GM12892 (cell line): ENCODE data around the gene YARS1.
"Not testable (repeated sequence)": the region's sequence is repeated elsewhere in the genome, so short reads cannot be mapped to it uniquely, and the experiment has no call there.

Experiments
- DNase-seq: peaks from one replicate; pipeline ENCODE4 v3.0.0; 2011; ENCODE audit not compliant: insufficient read length
- FAIRE-seq: peaks from 2 replicates; lab custom pipeline; 2011; peaks lifted over from hg19 to GRCh38; lab: Jason Lieb, UNC
- POLR2A ChIP-seq: IDR thresholded peaks from 2 replicates; pipeline ENCODE4 v1.6.1; 2011; ENCODE audit warnings: low read depth, low read length, control low read depth
- POLR2AphosphoS5 ChIP-seq: IDR thresholded peaks from 2 replicates; pipeline ENCODE4 v1.6.1; 2011; ENCODE audit warnings: low read depth, low read length, control low read depth
- TAF1 ChIP-seq: IDR thresholded peaks from 2 replicates; pipeline ENCODE4 v1.6.1; 2011; ENCODE audit warnings: low read depth, mild to moderate bottlenecking, control low read depth, low read length, borderline replicate concordance

Gene YARS1

DNA sequence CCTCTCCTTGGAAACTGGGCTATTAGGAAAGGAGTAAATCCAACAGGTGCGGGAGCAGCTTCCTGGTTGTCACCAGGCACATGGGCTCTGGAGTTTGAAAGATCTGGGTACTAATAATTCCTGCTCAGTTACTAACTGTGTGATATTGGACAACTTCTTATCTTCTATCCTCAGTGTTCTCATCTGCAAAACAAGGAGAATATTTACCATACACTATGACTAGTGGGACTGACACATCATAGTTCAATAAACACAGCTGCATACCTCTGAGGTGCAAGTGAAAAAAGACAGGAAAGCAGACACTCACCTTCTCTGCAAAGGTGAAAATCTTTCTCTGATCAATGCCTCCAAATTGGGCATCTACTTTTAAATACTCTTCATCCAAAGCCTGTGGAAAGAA lies 19.7 kb downstream of the YARS1 start:
- TF ChIP-seq POLR2AphosphoS5 (no peak), POLR2A (no peak), TAF1 (no peak)
- no peak for DNase-seq
- FAIRE-seq = no peak

DNA sequence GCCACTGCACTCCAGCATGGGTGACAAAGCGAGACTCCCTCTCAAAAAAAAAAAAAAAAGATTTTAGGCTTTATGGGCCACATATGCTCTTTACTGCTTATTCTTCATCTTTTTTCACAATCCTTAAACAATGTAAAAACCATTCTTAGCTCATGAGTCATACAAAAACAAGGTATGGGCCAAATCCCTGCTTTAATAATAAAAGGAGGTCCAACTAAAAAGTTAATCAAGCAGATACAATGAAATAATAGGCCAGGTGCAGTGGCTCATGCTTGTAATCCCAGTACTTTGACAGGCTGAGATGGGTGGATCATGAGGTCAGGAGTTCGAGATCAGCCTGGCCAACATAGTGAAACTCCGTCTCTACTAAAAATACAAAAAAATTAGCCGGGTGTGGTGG lies 21.4 kb downstream of the YARS1 start:
- FAIRE-seq, DNase-seq: not testable (repeated sequence)

DNA sequence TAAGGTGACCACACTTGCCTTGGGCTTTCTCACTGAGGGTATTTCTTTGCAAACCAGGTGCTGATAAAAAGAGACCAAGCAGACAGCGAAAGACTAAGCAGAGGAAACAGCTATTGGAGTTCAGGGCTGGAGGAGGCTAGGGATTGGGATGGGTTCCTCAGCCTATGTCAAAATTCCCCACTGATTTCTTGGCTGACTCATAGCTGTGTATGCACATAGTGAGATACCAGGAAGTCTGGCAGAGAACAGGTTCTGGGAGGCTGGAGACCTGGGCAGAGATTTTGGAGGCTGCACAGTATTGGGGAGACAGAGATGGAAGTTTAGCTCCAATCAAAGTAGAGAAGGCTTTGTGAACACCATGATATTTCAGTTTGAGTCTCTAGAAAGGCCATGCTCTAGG lies 25.3 kb downstream of the YARS1 start:
- TF ChIP-seq TAF1 (no peak), POLR2A (no peak), POLR2AphosphoS5 (no peak)
- FAIRE-seq (no peak), DNase-seq (no peak)

DNA sequence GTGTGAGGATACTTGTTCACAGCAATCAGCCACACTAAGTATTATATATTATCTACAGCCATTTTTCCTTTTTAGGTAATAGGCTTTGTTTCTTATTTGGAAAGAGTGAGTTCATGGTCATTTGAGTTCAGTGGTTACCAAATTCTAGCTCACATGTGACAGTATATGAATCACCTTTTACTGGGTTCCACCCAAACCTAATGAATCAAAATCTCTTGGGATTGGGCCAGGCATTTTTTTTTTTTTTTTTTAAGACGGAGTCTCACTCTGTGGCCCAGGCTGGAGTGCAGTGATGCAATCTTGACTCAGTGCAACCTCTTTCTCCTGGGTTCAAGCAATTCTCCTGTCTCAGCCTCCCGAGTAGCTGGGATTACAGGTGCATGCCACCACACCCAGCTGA lies 27.8 kb downstream of the YARS1 start:
- not testable (repeated sequence) for DNase-seq, FAIRE-seq

DNA sequence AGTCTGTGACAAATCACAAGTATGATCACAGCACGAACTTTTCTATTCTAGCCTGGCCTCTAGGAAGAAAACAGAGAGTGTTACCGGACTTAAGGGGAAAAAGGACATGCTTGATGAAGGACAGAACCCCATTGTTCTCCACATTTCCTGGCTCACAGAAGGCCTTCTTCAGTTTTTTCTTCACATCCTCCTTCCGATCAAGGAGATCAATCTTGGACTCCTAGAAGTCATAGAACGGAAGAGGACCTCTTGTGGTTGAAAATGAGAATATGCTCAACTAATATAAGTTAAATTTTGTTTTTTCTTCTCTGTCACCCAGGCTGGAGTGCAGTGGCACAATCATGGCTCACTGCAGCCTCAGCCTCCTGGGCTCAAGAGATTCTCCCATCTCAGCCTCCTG lies 30.3 kb downstream of the YARS1 start:
- FAIRE-seq = no peak

DNA sequence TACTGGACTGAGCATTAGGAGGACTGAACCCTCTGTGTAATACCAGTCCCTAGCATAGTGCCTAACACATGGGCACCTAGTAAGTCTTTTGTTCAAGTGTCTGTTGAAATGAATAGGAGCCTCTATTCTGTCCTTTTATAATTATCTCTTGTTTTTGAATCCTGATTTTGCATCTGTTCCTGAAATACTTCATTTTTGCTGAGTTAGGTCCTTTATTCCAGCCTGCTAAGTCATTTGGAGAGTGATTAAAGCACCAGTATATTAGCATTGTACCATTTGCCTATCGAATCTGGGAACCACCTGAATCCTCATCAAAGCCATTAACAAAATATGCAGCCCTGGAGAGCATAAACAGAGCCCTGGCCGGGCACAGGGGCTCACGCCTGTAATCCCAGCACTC lies 32.3 kb downstream of the YARS1 start:
- DNase-seq = no peak
- no peak for TF ChIP-seq POLR2A
- no peak for FAIRE-seq

More for the DNA sequence above, 30.3 kb downstream of the YARS1 start:
- TF ChIP-seq TAF1 = no peak
- no peak for TF ChIP-seq POLR2A
- no peak for TF ChIP-seq POLR2AphosphoS5
- no peak for DNase-seq

DNA sequence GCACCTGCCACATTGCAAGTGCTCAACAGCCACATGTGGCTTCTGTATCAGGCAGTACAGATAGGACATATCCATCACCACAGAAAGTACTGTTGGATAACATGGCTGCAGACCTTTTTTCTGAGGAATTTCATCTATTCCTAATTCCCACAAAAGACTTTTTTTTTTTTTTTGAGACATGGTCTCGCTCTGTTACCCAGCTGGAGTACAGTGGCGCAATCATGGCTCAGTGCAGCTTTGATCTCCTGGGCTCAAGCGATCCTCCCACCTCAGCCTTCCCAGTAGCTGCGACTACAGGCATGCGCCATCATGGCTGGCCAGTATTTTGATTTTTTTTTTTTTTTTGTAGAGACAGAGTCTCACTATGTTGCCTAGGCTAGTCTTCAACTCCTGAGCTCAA lies 33.3 kb downstream of the YARS1 start:
- DNase-seq (no peak), FAIRE-seq (no peak)
- TF ChIP-seq POLR2A (no peak), TAF1 (no peak), POLR2AphosphoS5 (no peak)

DNA sequence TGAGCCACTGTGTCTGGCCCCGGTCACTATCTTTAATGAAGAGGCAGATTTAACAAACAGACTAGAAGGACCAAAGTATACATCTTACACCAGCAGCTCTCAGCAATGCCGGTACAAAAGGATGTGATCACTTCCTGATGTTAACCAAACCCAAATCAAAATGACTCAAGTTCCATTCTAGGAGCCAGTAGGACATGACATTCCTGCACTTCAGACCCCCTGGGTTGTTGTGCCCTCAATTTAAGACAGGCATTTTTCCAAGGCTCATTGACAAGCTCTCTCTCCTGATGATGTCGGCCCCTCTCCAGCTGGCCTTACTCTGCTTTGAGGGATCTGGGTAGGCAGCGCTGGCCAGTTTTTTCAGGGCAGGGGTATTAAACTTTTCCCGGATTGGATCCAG lies 35.1 kb downstream of the YARS1 start:
- TF ChIP-seq POLR2AphosphoS5 (no peak), TAF1 (no peak), POLR2A (no peak)

DNA sequence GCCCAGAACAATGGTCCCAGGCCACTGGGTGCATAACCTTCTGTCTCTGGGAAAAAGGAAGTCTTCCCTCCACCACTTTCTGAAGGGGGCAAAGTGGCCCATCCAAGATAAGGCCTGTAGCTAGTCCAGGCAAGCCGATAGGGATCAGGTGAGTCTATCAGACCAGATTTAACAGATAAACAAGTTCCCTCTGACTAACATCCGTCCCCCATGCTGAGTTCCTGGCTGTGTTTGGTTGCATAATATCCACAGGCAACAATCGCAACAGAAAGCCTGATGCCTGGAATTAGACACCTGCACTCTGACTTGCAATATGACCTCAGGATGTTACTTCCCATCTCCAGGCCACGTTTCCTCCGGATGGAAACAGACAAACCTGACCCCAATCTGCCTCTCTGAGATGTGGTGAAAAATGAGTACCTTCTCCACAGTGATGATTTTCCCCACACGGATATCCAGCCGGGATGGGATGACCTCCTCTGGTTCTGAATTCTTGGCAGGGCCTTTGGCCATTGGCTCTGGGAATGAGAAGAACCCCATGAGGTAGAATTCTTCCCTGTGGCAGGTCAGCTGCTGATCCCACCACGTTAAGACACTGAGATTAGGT lies 36.4 kb downstream of the YARS1 start:
- FAIRE-seq (no peak), DNase-seq (no peak)
- no peak for TF ChIP-seq POLR2AphosphoS5
- no peak for TF ChIP-seq TAF1
- TF ChIP-seq POLR2A = no peak

More for the DNA sequence above, 35.1 kb downstream of the YARS1 start:
- no peak for DNase-seq
- FAIRE-seq = no peak

DNA sequence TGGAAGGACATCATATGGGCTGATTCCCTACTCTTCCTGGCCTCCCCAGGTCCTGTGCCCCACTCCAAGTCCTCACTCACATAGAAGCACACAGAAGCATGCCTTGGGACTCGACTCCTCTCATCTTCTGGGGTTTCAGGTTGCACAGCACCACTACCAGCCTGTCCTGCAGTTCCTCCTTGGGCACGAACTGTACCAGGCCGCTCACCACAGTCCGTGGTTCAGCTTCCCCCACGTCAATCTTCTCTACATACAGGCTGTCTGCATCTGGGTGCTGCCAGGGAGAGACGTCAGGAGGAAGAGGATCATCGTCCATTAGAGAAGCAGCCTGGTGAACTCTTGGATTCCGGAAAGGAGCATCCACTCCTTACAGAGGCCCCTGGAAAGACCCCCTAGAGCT lies 37.2 kb downstream of the YARS1 start:
- FAIRE-seq (no peak), DNase-seq (no peak)

DNA sequence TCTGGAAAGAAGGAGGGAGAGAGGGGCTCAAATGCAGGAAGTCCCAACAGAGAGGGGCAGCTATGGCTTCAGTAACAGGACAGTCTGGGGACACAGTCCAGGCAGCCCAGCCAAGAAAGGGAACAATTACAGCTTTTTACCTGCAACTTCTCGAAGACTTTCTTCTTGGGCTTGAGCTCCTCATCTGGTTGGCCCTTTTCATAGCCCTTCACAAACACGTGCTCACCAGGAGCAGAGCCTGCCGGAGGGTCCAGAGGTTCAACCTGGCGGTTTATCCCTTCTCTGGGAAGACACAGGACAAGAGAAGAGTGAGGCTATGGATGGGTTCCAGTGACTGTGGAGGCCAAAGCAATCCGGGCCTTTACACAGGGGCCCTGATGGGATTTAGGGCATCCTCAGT lies 37.9 kb downstream of the YARS1 start:
- DNase-seq (no peak), FAIRE-seq (no peak)
- no peak for TF ChIP-seq TAF1
- no peak for TF ChIP-seq POLR2A
- TF ChIP-seq POLR2AphosphoS5 = no peak

More for the DNA sequence above, 37.2 kb downstream of the YARS1 start:
- TF ChIP-seq POLR2AphosphoS5 = no peak
- TF ChIP-seq TAF1 = no peak
- no peak for TF ChIP-seq POLR2A

DNA sequence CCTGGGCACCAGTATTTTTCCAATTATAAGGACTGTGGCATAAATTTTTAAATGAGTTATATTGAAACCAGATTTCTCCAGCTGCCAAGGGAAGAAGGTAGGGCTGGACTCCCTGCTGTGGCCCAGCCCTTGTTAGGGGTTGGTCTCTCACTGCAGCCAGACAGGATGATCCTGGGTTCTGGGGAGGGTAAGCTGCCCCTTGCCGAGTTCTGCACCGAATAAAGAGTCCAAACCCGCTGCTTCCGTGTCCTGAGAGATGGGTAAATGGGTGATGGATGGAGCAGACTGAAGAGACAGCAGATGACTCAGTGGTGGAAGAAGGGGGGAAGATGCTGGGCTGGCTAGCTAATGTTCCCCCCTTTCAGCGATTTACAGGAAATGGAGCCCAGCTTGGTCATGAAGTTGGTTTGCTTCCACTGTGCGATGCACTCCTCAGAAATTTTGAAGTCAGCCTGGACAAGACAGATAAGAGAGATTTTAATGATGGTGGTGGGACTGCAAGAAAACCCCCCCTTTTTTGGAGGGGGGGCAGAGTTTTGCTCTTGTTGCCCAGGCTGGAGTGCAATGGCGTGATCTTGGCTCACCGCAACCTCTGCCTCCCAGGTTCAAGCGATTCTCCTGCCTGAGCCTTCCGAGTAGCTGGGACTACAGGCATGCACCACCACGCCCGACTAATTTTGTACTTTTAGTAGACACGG lies 41.4 kb downstream of the YARS1 start:
- TF ChIP-seq TAF1 (no peak), POLR2A (no peak), POLR2AphosphoS5 (no peak)
- no peak for DNase-seq
- FAIRE-seq = no peak

DNA sequence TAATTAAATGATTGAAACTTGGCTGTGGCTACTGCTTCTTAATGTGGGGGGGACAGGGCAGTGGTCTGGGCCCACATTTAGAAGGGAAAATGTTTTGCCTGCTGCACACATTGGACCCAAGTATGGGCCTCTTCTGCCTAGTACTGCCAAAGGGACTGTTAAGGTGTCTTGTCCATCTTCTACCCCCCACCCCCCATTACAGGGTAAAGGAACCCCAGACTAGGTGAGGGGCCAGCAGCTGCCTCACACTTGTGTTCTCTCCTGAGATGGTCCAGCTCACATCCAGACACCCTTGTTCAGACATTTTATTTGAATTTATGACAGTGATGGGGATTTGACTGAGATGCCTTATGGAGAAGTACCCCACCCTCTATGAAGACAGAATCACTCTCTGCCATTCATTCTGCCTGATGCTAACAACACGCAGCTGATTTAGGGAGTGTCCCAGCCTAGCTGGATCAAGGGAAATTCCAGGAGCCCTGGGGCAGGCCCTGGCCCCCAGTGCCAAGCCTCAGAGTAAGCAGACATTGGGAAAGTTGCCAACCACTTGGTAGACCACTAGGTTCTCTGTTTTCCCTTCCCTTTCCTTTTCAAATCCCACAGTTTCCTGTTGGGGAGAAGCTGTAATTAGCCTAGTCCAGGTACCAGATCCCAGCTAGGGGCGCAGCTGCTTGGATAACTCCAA lies 42.1 kb downstream of the YARS1 start:
- TF ChIP-seq POLR2A = no peak
- no peak for TF ChIP-seq POLR2AphosphoS5
- TF ChIP-seq TAF1 = no peak
- DNase-seq (no peak), FAIRE-seq (no peak)
